ENCODE measurements around the gene GDF7.
"Not testable (repeated sequence)": the region's sequence is repeated elsewhere in the genome, so short reads cannot be mapped to it uniquely, and the experiment has no call there.

GDF7 gene

GRCh38 chr2:20706786-20707185 is 39.8 kb downstream of the GDF7 start:
- DNase-seq, result no peak

- no peak for DNase-seq
These were observed 40.7 kb downstream of the GDF7 start for GRCh38 chr2:20707601-20708000.

GRCh38 chr2:20711641-20712040 is 44.7 kb downstream of the GDF7 start:
- DNase-seq, result not testable (repeated sequence)

GRCh38 chr2:20713585-20713984 is 46.6 kb downstream of the GDF7 start:
- not testable (repeated sequence) for DNase-seq

- DNase-seq, result not testable (repeated sequence)
These were observed 47.5 kb downstream of the GDF7 start for GRCh38 chr2:20714412-20714811.

GRCh38 chr2:20716164-20716563 is 49.2 kb downstream of the GDF7 start:
- not testable (repeated sequence) for DNase-seq

- no peak for DNase-seq
These were observed 50.7 kb downstream of the GDF7 start for GRCh38 chr2:20717641-20718040.

GRCh38 chr2:20722592-20723240 is 55.8 kb downstream of the GDF7 start:
- no peak for DNase-seq

- no peak for DNase-seq
These were observed 56.6 kb downstream of the GDF7 start for GRCh38 chr2:20723543-20723942.

GRCh38 chr2:20724500-20725053 is 57.6 kb downstream of the GDF7 start:
- no peak for DNase-seq

- no peak for DNase-seq
These were observed 58.8 kb downstream of the GDF7 start for GRCh38 chr2:20725782-20726181.

- DNase-seq, result no peak
These were observed 60.0 kb downstream of the GDF7 start for GRCh38 chr2:20726913-20727312.

- DNase-seq, result no peak
These were observed 61.3 kb downstream of the GDF7 start for GRCh38 chr2:20728114-20728758.

All from CD4-positive, alpha-beta T cell treated with Interferon alpha-2 for 1 hour (primary cell).